PC-3 (cell line): ENCODE measurements around the gene FLT1. TPM values are rescaled to one million over a fixed set of nuclear protein-coding genes. Genes with fewer than 3 reads are reported as not detected.

ENCODE experiments used
- ATAC-seq: fragments of 200-7000 bp; cut with Tn5 transposase; 2 replicates; pipeline ENCODE4 v1.9.1; 2020; ENCODE audit warnings: mild to moderate bottlenecking, moderate library complexity
- BruUV-seq: library from RNA; stranded (reverse); fragments of 400-500 nt; replicated peaks from 2 replicates; lab custom pipeline; 2021; lab: Mats Ljungman, UMichigan
- CTCF ChIA-PET: fragments of 300-600 bp; sonication (Branson Sonifier 250); formaldehyde crosslinking; loops from one replicate; lab custom pipeline; 2022; ENCODE audit warnings: antibody characterized with exemption; lab: Charles Lee
- POLR2A ChIA-PET: fragments of 300-600 bp; sonication (Branson Sonifier 250); formaldehyde crosslinking; loops from one replicate; lab custom pipeline; 2022; ENCODE audit warnings: antibody characterized with exemption; ENCODE audit not compliant: unreplicated experiment; lab: Charles Lee
- DNase-seq: peaks from one replicate; pipeline ENCODE4 v3.0.0-alpha.2; 2015
- H2AFZ ChIP-seq: fragments of 300-600 bp; sonication (generic); 2 replicates; pipeline ENCODE4 v1.6.0; 2016; ENCODE audit warnings: antibody characterized with exemption, low read length
- H3F3A ChIP-seq: fragments of 300-600 bp; sonication (generic); one replicate; pipeline ENCODE4 v1.6.0; 2017; ENCODE audit warnings: antibody characterized with exemption, low read length, control low read depth, mild to moderate bottlenecking; ENCODE audit not compliant: unreplicated experiment
- H3K27ac ChIP-seq: fragments of 300-600 bp; sonication (generic); 2 replicates; pipeline ENCODE4 v1.5.1; 2016; ENCODE audit warnings: mild to moderate bottlenecking, low read length
- H3K27me3 ChIP-seq: fragments of 300-600 bp; sonication (generic); 2 replicates; pipeline ENCODE4 v1.6.1; 2016; ENCODE audit warnings: low read length, mixed read lengths
- H3K36me3 ChIP-seq: fragments of 300-600 bp; sonication (generic); 2 replicates; pipeline ENCODE4 v1.6.1; 2016; ENCODE audit warnings: low read depth, mixed run types, low read length, mixed read lengths
- H3K4me1 ChIP-seq: fragments of 300-600 bp; sonication (generic); 2 replicates; pipeline ENCODE4 v1.5.1; 2016; ENCODE audit warnings: low read length; ENCODE audit not compliant: insufficient read depth
- H3K4me2 ChIP-seq: fragments of 300-600 bp; sonication (generic); 2 replicates; pipeline ENCODE4 v1.6.0; 2016; ENCODE audit warnings: low read length
- H3K4me3 ChIP-seq: fragments of 300-600 bp; sonication (generic); 2 replicates; pipeline ENCODE4 v1.5.1; 2016; ENCODE audit warnings: mild to moderate bottlenecking, low read length, mixed read lengths
- H3K79me2 ChIP-seq: fragments of 300-600 bp; sonication (generic); 2 replicates; pipeline ENCODE4 v1.6.1; 2017; ENCODE audit warnings: low read length, mixed read lengths
- H3K9ac ChIP-seq: fragments of 300-600 bp; sonication (generic); 2 replicates; pipeline ENCODE4 v1.6.0; 2016; ENCODE audit warnings: mild to moderate bottlenecking, low read length
- H3K9me2 ChIP-seq: fragments of 300-600 bp; sonication (generic); replicated peaks from 2 replicates; pipeline ENCODE4 v1.6.1; 2016; ENCODE audit warnings: mixed run types, low read length, mixed read lengths
- H3K9me3 ChIP-seq: fragments of 300-600 bp; sonication (generic); 2 replicates; pipeline ENCODE4 v1.6.1; 2016; ENCODE audit warnings: low read length, mixed read lengths
- H4K20me1 ChIP-seq: fragments of 300-600 bp; sonication (generic); 2 replicates; pipeline ENCODE4 v1.6.1; 2016; ENCODE audit warnings: low read length, mixed read lengths
- EZH2 ChIP-seq: fragments of 300-600 bp; sonication (generic); IDR thresholded peaks from one replicate; pipeline ENCODE4 v1.6.1; 2017; ENCODE audit warnings: antibody characterized with exemption, mild to moderate bottlenecking, low read length; ENCODE audit not compliant: unreplicated experiment
- EZH2phosphoT487 ChIP-seq: fragments of 300-600 bp; sonication (generic); IDR thresholded peaks from 2 replicates; pipeline ENCODE4 v1.6.1; 2018; ENCODE audit warnings: mild to moderate bottlenecking, antibody characterized with exemption, low read length, borderline replicate concordance
- intact Hi-C: fragments of 100-400 bp; cut with micrococcal nuclease; formaldehyde crosslinking; loops from 2 replicates; pipeline ENCODE4 v1.9.0; 2023
- total RNA-seq: library from RNA; depleted of rRNA; stranded (reverse); fragments of >200 nt; gene quantifications from 2 replicates; pipeline ENCODE4 v1.2.3, GENCODE V29; 2014
- TF ChIP-seq, protein P1 (sequence below): fragments of 300-600 bp; sonication (generic); conservative IDR thresholded peaks from 2 replicates; pipeline ENCODE4 v1.5.1; 2017; ENCODE audit warnings: antibody characterized with exemption, low read depth, mild to moderate bottlenecking, low read length

Gene FLT1
- total RNA-seq, 1 experiment from 2014 or later: 1.2 TPM

DNA sequence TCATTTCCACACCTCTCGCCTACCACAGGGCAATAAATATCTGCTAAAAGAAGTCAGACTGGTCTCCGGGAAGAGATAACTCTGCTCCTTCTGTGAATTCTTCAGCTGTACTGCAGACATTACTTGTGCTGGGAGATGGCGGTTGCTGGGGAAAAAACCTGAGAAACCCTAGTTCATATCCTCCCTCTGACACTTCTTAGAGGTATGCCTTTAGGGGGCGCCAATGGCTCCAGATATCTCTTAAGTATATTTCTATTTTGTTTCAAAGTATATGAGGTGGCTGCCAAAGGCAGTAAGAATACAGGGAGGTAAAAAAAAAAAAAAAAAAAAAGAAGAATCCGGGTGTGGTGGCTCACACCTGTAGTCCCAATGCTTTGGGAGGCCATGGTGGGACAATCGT lies 181.3 kb downstream of the FLT1 start:
- BruUV-seq: no TSS peak
- no peaks in the 10 kb centered on the region for H3K27me3 ChIP-seq
- H3K9ac ChIP-seq: no peak overlapping the region
- no peak overlapping the region for H3K4me3 ChIP-seq
- no peaks in the 10 kb centered on the region for H3K9me2 ChIP-seq
- H3K9me3 ChIP-seq: no peaks in the 10 kb centered on the region
- no peaks in the 10 kb centered on the region for H3K36me3 ChIP-seq
- H4K20me1 ChIP-seq: no peaks in the 10 kb centered on the region
- no peak overlapping the region for H3K27ac ChIP-seq
- DNase-seq (no peak), ATAC-seq (no peak)
- TF ChIP-seq, protein P1, sequence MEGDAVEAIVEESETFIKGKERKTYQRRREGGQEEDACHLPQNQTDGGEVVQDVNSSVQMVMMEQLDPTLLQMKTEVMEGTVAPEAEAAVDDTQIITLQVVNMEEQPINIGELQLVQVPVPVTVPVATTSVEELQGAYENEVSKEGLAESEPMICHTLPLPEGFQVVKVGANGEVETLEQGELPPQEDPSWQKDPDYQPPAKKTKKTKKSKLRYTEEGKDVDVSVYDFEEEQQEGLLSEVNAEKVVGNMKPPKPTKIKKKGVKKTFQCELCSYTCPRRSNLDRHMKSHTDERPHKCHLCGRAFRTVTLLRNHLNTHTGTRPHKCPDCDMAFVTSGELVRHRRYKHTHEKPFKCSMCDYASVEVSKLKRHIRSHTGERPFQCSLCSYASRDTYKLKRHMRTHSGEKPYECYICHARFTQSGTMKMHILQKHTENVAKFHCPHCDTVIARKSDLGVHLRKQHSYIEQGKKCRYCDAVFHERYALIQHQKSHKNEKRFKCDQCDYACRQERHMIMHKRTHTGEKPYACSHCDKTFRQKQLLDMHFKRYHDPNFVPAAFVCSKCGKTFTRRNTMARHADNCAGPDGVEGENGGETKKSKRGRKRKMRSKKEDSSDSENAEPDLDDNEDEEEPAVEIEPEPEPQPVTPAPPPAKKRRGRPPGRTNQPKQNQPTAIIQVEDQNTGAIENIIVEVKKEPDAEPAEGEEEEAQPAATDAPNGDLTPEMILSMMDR: peak; percentile 34; the same call in 1 of the 2 replicates
- TF ChIP-seq EZH2 (no peak), EZH2phosphoT487 (no peak)
- H2AFZ ChIP-seq: no peak overlapping the region
- no peaks in the 10 kb centered on the region for H3K79me2 ChIP-seq
- H3K4me1 ChIP-seq: no peaks in the 10 kb centered on the region
- POLR2A ChIA-PET: no interaction called here
- CTCF ChIA-PET: no interaction called here
- H3F3A ChIP-seq: no peaks in the 10 kb centered on the region
- H3K4me2 ChIP-seq: no peak overlapping the region
- intact Hi-C loops: no loop called here

DNA sequence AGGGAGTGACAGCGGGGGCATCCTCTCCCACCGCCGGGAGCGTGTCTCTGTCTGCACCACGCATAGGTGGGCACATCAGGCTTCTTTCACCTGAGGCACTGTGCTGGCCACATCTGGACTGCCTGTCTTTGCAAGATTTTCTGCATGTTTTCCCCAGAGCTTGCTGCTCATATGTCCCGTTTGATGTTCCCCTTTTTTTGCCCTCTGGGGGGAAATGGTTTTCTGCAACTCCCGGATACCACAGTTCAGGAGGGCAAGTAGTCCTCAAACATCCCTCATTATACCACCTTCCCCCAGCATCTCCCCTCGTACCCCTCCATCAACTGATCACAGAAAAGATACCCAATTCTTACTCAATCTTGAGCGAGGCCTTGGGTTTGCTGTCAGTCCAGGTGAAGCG lies 188.6 kb downstream of the FLT1 start:
- H3K36me3 ChIP-seq: no peaks in the 10 kb centered on the region
- no peaks in the 10 kb centered on the region for H4K20me1 ChIP-seq
- no peak overlapping the region for H2AFZ ChIP-seq
- ChIA-PET POLR2A (no interaction called here), CTCF (no interaction called here)
- DNase-seq (no peak), ATAC-seq (no peak)
- H3K27me3 ChIP-seq: no peaks in the 10 kb centered on the region
- no peak overlapping the region for H3K4me2 ChIP-seq
- no peaks in the 10 kb centered on the region for H3K9me3 ChIP-seq
- no peaks in the 10 kb centered on the region for H3K9me2 ChIP-seq
- intact Hi-C loops: no loop called here
- no peaks in the 10 kb centered on the region for H3K4me1 ChIP-seq
- H3K79me2 ChIP-seq: no peaks in the 10 kb centered on the region
- TF ChIP-seq EZH2: no peak
- TF ChIP-seq, protein P1: no peak
- TF ChIP-seq EZH2phosphoT487: no peak
- no TSS peak for BruUV-seq
- no peaks in the 10 kb centered on the region for H3F3A ChIP-seq
- H3K9ac ChIP-seq: no peak overlapping the region
- H3K4me3 ChIP-seq: no peak overlapping the region
- H3K27ac ChIP-seq: no peak overlapping the region

DNA sequence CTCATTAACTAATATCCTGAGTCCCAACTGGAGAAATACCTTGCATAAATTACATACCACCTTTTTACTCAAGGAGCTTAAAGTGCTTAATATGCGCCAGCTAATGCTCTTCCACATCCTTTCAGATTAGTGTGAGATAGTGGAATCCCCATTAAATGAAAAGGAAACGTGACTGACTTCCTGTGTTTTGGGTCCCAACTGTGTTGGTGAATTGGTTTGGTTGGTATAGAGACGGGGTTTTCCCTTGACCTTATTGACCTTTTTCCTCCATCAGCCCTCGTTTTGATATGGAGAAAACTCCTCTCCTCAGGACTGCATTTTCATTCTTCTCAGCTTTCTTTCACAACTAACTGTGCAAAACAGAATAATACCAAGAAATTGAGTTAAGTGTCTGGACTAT lies 193.1 kb downstream of the FLT1 start:
- no TSS peak for BruUV-seq
- Histone ChIP-seq H3K4me2 (no peak overlapping the region), H3K79me2 (no peaks in the 10 kb centered on the region), H3K4me1 (no peaks in the 10 kb centered on the region), H3K9me3 (no peaks in the 10 kb centered on the region), H3K9ac (no peak overlapping the region), H3F3A (no peaks in the 10 kb centered on the region), H3K27ac (no peak overlapping the region), H3K27me3 (no peaks in the 10 kb centered on the region), H3K4me3 (no peak overlapping the region), H3K9me2 (no peaks in the 10 kb centered on the region), H3K36me3 (no peaks in the 10 kb centered on the region), H4K20me1 (no peaks in the 10 kb centered on the region), H2AFZ (no peak overlapping the region)
- ChIA-PET CTCF (no interaction called here), POLR2A (no interaction called here)
- DNase-seq: no peak
- TF ChIP-seq EZH2 (no peak), EZH2phosphoT487 (no peak)
- TF ChIP-seq, protein P1: no peak
- ATAC-seq: no peak
- intact Hi-C loops: no loop called here
